Right renal pelvis (tissue), 4 donors: Measurements from ENCODE around the gene CD99. TPM values are rescaled to one million over a fixed set of nuclear protein-coding genes. Genes with fewer than 3 reads are reported as not detected.
A peak's percentile ranks its signal among the peaks of the same experiment; 100 is the strongest.

Experiments used
- DNase-seq, 4 donors: peaks; one replicate each; pipeline ENCODE4 v3.0.0-alpha.2; 2013; ENCODE audit warnings: low read depth in 4 of 4, low spot score in 3 of 4, missing footprints in 1 of 4
- polyA plus RNA-seq, 4 donors: library from polyadenylated mRNA; unstranded; fragments of 120-200 nt; gene quantifications; one replicate each; pipeline ENCODE4 v1.2.1, GENCODE V29; 2013; ENCODE audit not compliant: insufficient read length in 4 of 4

Gene CD99
- 100 to 1,000 TPM; 226 to 252 (median 231) TPM for polyA plus RNA-seq

GRCh38 chrX:2690856-2691542, at the start of gene CD99:
TSS of gene CD99 (plus strand) at chrX:2691295. CDS start at chrX:2691361, 66 bp downstream.
- peak; percentile 76 to 81 (median 79) for DNase-seq

- no peak for DNase-seq
These were observed 48.9 kb upstream of the CD99 start for GRCh38 chrX:2642146-2642545.

GRCh38 chrX:2642791-2643190, 48.3 kb upstream of the CD99 start:
- DNase-seq: no peak

- no peak for DNase-seq
These were observed 47.2 kb upstream of the CD99 start for GRCh38 chrX:2643880-2644279.

- no peak for DNase-seq
These were observed 45.5 kb upstream of the CD99 start for GRCh38 chrX:2645563-2645962.

- DNase-seq: no peak
These were observed 43.5 kb upstream of the CD99 start for GRCh38 chrX:2647627-2648026.

GRCh38 chrX:2650037-2650436, 41.1 kb upstream of the CD99 start:
- no peak for DNase-seq

GRCh38 chrX:2650865-2651264, 40.2 kb upstream of the CD99 start:
- DNase-seq: no peak

GRCh38 chrX:2652106-2652505, 39.0 kb upstream of the CD99 start:
- DNase-seq: no peak

GRCh38 chrX:2654436-2655340, 36.4 kb upstream of the CD99 start:
- no peak for DNase-seq

- no peak for DNase-seq
These were observed 34.7 kb upstream of the CD99 start for GRCh38 chrX:2656257-2656836.

GRCh38 chrX:2657532-2658113, 33.5 kb upstream of the CD99 start:
- no peak for DNase-seq

- no peak for DNase-seq
These were observed 32.4 kb upstream of the CD99 start for GRCh38 chrX:2658585-2659292.

GRCh38 chrX:2662586-2662985, 28.5 kb upstream of the CD99 start:
- no peak for DNase-seq

GRCh38 chrX:2664502-2664901, 26.6 kb upstream of the CD99 start:
- peak in 3 of 4 donors; percentile 44 to 55 (median 55) for DNase-seq

- no peak for DNase-seq
These were observed 25.4 kb upstream of the CD99 start for GRCh38 chrX:2665387-2666304.

GRCh38 chrX:2666491-2666890, 24.6 kb upstream of the CD99 start:
- DNase-seq: no peak

GRCh38 chrX:2670978-2671377, 20.1 kb upstream of the CD99 start:
- DNase-seq: no peak

GRCh38 chrX:2672084-2672483, 19.0 kb upstream of the CD99 start:
- no peak for DNase-seq
